Measurements from ENCODE around the gene LRFN2.
A peak's percentile ranks its signal among the peaks of the same experiment; 100 is the strongest.

Gene LRFN2

DNA sequence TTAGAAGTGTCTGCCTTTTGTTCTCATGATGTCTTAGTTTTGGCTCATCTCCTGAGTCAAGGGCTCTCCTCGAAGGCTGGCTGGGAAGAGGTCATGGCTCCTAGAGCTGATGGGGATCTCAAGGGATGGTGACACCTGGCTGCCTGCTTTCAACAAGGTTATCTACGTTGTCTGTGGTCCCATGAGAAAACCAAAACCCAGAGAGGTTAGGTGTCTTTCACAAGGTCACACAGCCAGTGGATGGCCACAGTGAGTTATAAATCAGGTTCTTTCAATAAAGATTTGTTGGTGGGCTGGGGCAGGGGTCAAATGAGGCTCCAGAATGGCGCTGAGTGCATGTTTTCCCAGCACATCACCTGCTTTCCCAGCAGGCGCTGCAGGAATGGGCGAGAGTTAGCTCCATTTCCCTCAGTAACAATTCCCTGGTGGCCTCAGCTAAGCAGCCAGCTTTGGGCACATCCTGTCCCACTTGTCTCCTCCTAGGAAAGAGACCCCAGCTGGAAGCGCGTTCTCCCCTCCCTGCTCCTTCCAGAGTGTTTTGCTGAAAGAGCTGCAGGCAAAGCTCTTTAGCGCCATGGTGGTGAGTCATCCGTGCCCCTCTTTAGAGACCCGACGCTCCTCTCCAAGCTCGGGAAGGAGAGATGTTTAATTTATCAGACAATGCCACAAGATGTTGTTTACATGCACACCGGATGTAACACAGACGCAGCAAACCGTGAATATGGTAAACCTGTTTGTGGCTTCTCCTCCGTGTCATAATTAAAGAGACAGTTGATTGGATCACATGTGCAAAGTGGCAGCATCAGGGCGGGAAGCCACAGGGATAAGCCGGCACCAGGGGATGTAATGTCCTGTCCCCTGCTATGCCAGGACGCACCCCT, 109.7 kb downstream of the LRFN2 start:
- DNase-seq (ENCODE audit: low read depth in 3 of 3, low spot score in 1 of 3), result peak in 1 of 3 donors; percentile 1

DNA sequence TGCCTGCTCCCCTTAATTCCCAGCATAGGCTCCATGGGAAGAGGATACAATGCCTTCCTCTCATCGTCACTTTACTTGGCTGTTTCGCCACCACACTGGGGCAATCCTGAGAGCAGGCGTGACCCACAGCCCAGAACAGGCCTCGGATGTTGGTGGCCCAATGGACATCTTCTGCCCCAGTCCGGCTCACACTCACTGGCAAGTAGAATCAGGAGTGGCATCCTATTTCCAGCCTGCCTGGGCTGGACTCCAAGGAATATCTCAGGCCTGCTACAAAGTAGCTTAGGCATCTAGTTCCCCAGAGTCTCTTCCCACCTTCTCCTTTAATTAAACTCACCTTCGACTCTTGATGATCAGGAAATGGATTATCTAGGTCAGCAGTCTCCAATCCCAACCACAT, 110.5 kb downstream of the LRFN2 start:
- DNase-seq (ENCODE audit: low read depth in 3 of 3, low spot score in 1 of 3), result no peak

DNA sequence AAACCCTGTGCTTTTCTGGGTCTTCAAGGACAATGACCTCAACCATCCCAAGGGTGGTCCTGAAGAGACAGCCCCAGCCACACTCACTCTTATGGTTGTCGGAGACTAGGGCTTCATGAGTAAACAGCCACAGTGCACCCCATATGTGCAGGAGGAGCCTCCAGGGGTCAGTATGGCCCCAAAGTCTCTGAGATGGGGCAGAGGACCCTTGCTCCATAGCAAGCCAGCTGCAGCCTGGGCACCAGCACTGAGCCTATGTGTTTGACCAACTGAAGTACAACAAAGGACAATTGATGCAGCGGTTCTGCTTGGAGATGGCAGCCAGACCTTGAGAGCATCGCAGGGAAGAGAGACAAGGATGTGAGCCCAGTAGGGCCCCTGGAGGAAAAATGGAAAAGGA, 112.2 kb downstream of the LRFN2 start:
- DNase-seq (ENCODE audit: low read depth in 3 of 3, low spot score in 1 of 3), result no peak

DNA sequence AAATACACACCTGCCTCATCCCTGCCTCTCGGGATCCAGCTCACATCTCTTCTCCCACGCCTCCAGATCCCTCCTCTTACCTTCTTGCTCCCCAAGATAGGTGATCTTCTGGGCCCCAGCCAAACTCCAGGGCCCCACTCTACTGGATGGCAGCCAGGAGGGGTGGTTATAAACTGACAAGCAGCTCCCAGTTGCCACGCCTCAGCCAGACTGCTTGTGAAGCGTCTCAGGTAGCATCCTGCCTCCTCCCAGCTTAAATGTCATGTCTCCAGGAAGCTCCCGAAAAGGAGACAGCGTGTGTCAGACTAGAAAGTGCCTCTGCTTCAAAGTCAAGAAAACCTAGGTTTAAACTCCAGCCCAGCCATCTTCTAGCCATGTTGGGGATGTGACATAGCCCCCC, 114.1 kb downstream of the LRFN2 start:
- no peak for DNase-seq (ENCODE audit: low read depth in 3 of 3, low spot score in 1 of 3)

DNA sequence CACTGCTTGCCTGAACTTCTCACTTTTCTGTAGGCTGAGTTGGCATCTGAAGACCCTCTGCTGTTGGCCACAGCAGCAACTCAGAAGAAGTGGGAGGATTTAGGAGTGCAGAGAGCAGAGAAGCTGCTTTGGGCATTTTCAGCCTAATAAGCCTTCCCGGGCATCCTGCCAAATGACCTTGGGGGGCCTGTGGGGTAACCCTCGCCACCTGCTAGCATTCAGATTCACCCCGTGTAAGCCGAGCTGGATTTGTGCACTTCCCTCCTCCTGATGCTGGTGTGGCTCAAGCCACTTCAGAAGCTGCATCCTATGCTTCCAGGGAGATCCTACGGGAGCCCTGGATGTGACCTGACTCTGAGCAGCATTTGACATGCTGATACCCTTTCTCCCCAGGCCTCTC, 114.8 kb downstream of the LRFN2 start:
- no peak for DNase-seq (ENCODE audit: low read depth in 3 of 3, low spot score in 1 of 3)

DNA sequence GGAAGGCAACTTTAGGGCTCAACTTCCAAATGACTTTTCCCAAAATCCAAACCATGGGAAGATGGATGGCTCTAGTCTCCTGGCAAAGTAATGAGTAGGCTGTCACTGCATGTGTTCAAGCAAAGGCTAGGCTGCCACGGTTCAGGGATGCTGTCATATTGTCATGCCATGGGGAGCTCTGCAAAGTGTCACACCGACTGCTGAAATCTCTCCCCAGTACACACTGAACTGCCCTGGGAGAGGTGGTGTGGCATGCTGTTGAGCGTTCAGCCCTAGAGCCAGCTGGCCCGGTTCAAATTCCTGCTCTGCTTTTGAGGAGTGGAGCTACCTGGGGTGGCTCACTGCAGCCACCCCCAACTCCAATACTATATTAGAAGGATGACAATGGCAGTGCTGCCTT, 115.9 kb downstream of the LRFN2 start:
- no peak for DNase-seq (ENCODE audit: low read depth in 3 of 3, low spot score in 1 of 3)

DNA sequence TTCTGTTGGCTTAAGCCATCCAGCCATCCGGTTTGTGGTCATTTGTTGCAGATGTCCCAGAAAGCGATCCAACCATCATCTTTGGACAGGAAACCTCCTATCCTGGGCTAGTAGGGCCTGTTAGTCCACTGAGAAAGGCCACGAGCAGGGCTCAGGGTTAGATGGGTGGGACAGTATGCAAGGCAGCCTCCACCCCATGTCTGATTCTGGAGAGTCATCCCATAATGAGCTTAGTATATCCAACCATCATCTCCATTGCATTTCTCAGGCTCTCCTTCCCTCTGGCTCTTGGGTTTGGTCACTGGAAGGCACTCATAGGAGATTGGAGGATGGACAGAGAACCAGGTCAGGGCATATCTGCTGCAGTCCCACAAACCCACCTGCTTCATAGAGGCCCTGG, 117.8 kb downstream of the LRFN2 start:
- no peak for DNase-seq (ENCODE audit: low read depth in 3 of 3, low spot score in 1 of 3)

DNA sequence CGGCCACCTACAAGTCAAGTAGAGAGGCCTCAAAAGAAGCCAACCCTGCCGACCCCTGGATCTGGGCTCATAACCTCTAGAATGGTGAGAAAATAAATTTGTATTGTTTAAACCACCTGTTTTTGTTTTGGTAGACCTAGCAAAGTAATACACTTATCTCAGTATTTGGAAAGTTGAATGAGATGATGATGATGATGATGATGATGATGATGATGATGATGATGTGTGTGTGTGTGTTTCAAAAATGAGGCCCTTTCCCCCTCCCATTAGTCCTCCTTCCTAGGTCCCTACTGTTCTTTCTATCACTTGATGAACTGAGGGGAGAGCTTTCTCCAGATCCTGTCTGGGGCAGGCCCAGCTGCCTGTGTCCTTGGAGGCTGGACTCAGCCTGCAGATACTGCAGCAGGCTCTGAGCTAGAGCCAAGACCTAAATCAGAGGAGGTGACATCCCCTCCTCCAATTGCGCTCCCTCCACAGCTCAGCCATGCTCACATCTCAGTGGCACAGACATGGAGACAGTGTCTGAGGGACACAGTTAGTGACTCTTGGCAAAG, 120.1 kb downstream of the LRFN2 start:
- no peak for DNase-seq (ENCODE audit: low read depth in 3 of 3, low spot score in 1 of 3)

DNA sequence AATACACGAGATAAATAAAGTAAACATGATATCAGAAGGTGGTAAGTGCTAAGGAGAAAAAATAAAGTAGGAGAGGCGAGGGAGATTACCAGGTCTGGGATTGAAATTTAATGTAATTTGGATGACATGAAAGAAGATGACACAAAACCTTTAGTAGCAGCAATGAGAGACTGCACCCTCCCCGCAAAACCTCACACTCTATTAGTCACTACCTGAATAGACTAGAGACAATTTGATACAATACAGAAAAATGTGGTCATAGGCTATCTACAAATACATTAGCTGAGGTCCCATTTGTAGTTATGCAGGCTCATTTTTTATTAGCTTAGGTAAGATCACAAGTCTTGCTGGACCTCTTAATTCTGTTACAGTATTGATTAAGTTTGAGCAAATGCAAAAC, 125.5 kb downstream of the LRFN2 start:
- no peak for DNase-seq (ENCODE audit: low read depth in 3 of 3, low spot score in 1 of 3)

DNA sequence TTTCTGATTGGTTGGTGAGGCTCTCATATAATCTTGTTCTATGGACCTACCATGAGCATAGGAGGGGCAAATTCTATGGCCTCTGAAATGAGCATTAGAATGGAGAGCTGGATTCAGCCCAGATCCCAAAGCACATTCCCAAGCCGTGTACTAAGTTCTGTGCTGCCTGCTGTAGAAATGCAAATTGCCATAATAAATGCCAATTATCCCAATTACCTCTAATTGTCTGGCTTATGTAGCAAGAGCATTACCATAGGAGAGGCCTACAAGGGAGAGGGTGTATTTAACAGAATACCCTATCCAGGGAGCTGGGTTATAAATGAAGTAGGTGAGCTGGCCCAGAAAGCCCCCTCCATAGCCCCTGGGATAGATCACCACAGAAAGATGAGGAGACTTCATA, 126.8 kb downstream of the LRFN2 start:
- DNase-seq (ENCODE audit: low read depth in 3 of 3, low spot score in 1 of 3), result no peak

DNA sequence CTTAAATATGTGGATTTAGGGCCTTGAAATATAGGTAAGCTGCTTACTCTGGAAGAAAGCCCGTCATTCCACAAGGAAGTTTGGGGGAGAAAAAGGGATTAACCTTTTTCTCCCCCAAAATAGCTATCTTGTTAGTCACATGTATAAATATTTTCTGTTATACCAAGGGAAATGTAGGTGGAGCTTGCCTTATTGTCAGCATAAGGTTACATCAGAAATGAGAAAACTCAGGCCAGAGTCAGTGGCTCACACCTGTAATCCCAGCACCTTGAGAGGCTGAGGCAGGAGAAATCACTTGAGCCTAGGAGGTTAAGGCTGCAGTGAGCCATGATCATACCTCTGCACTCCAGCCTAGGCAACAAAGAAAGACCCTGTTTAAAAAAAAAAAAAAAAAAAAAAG, 129.9 kb downstream of the LRFN2 start:
- DNase-seq (ENCODE audit: low read depth in 3 of 3, low spot score in 1 of 3), result no peak

DNA sequence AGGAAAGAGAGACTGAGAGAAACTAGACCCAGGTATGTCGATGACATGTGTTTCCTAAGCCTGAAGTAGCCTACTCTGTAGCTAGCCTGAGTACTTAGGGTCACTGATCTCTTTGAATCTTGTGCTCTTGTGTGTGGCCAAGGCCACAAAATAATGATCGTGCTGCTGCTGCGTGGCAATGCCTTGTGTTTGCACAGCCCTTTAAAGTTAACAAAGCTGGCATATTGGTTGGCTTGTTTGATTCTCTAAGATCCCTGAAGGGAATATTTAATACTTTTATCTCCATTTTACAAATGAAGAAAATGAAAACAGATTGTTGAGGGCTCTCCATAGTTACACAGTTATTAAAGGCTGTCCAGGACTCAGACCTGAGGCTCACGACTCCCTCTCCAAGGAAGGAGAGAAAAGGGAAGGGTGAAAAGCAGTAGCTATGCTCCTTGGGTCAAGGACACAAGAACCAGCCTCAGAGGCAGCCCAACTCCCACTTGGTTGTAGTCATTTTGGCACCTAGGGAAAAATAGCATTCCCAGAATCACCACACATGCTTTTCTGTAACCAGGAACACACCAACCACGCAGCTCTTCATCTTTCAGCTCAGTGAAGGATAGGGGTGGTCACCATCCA, 130.7 kb downstream of the LRFN2 start:
- no peak for DNase-seq (ENCODE audit: low read depth in 3 of 3, low spot score in 1 of 3)

DNA sequence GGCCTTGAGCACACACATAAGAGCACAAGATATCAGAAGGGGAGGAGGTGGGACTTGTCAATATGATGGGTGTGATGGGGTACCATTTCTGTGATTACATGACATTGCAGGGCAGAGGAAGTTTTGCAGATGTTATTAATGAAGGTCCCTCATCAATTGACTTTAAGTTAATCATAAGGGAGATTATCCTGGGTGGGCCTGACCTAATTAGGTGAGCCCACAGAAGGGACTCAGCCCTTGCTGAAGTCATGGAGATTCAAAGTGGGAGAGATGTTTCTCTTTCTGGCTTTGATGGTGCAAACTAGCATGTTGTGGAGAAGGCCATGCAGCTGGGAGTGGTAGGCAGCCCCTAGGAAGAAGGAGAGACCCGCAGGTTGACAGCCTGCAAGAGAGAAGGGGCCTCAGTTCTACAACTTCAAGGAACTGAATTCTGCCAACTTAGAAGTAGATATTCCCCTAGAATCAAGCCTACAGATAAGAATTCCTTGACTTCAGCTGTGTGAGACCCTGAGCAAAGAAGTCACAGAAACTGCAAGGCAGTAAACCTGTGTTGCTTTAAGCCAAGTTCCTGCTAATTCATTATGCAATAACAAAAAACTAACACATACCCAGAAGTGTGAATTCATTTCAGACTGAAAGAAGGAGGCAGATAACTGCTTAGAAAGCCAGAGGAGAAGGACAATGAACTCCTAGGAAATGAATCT, 131.3 kb downstream of the LRFN2 start:
- no peak for DNase-seq (ENCODE audit: low read depth in 3 of 3, low spot score in 1 of 3)

DNA sequence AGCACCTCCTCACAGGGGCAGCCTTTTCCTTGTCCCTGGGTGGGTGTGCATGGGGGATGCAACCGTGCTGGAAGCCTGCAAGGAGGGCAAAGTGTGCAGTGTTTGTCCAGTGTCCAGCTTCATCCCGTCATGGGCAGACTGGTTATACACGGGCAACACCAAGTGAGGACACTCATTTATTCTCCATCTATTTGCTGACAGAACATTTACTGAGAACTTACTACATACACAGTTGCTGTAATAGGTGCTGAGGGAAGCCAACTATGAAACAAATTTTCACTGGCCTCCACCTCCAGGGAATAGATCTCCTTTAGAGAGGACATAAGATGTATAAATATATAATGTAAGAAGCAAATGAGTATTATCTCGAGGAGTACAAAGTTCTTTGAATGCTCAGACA, 136.7 kb downstream of the LRFN2 start:
- no peak for DNase-seq (ENCODE audit: low read depth in 3 of 3, low spot score in 1 of 3)

DNA sequence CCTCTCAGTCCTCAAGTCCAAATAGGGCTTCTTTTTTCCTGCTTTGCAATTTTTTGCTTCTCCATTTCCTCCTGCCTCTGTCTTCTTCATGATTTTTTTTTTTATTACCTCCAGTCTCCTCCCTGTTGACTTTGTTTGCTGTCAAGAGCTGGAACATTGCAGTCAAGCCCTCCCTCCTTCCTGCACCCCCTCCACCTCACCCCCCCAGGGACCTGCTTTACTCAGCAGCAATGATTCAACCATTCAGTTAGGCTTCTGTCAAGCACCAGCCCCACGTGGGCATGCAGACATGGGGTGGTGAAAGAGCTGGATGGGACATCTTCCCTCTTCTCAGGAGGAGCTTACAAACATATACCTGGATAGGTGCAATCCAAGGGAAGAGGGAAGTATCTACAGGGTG, 142.4 kb downstream of the LRFN2 start:
- no peak for DNase-seq (ENCODE audit: low read depth in 3 of 3, low spot score in 1 of 3)

DNA sequence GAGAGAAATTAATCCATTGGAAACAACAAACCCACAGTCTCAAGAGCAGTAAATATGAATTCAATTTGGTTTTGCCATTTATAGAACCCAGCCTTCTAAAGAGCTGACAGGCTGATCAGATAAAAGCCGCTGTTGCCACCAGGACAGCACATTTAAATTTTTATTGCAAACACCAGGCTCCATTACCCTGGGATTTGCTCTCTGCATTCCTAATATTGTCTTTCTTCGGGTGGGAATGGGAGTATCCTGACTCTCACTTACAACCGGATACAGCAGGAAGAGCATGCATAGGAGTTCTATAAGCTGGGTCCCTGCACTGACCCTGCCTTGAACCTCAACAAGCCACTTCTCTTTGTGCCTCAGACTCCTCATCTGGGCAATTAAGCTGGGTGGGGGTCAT, 142.9 kb downstream of the LRFN2 start:
- no peak for DNase-seq (ENCODE audit: low read depth in 3 of 3, low spot score in 1 of 3)

DNA sequence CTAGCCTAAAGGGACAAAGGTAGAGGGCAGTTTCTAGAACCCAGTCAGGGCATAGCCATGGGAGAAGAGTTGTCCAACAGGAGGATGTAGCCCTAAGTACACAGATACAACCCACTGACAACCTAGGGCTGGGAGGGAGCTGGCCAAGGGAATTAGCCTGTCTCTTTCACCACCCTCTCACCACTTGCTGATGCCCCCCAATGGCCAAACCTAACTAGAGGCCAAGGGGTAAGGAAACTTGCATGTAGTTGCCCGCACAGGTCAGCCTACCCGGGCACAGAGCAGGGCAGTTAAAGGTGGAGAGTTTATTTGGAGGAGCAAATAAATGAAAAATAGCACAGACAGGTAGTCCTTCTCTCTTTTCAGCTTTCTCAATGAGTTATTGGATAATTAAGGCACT, 143.3 kb downstream of the LRFN2 start:
- DNase-seq (ENCODE audit: low read depth in 3 of 3, low spot score in 1 of 3), result no peak

DNA sequence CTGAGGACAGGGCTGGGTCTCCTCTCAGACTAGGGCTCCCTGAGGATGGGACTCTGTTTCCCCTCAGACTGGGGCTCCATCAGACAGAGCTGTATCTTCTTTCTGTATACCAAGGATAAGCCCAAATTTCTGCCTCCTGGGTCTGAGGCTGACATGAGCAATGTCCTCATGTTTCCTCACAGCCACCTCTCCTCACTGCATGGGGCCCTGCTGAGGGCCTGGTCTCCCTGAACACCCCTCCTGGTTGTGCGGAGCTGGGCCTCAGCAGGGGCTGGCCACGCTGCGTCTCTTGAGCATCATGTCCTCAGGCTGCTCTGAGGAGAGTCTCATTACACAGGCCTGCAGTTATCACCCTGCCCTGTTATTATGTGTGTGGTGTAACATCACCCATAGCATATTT, 144.6 kb downstream of the LRFN2 start:
- no peak for DNase-seq (ENCODE audit: low read depth in 3 of 3, low spot score in 1 of 3)

DNA sequence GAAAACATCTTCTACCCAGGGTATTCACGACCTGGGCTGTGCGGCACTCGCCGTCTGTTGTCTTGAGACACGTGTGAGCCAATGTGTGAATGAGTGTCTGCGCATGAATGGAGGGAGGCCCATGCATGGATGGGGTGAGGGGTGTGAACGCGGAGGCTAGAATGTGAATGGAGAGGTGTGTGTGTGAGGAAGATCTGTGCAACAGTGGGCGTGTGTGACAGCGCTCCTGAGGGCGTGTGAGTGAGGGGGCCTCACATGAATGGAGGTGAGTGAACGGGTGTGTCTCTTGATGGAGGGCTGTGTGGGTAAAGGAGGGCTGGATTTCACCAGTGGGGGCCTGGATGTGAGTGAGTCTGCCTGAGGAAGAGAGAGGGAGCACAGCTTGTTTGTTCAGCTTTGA, 146.0 kb downstream of the LRFN2 start:
- no peak for DNase-seq (ENCODE audit: low read depth in 3 of 3, low spot score in 1 of 3)

DNA sequence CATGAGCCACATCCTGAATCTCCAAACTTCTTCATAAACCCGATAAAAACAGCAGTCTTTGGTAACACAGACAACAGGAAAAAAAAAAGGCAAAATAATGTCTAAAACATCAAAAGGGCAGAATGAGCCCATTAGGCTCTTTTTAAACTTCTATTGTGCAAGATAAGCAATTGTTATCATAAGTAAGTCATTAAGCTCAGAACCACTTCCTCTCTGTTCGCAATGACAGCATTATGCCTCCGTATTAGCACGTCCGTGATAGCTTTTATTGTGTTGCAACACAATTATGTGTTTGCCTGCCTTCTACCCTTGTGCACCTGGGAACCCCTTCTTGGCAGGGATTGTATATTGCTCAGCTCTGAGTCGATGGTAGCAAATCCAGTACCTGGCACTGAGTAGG, 147.1 kb downstream of the LRFN2 start:
- DNase-seq (ENCODE audit: low read depth in 3 of 3, low spot score in 1 of 3), result no peak

DNA sequence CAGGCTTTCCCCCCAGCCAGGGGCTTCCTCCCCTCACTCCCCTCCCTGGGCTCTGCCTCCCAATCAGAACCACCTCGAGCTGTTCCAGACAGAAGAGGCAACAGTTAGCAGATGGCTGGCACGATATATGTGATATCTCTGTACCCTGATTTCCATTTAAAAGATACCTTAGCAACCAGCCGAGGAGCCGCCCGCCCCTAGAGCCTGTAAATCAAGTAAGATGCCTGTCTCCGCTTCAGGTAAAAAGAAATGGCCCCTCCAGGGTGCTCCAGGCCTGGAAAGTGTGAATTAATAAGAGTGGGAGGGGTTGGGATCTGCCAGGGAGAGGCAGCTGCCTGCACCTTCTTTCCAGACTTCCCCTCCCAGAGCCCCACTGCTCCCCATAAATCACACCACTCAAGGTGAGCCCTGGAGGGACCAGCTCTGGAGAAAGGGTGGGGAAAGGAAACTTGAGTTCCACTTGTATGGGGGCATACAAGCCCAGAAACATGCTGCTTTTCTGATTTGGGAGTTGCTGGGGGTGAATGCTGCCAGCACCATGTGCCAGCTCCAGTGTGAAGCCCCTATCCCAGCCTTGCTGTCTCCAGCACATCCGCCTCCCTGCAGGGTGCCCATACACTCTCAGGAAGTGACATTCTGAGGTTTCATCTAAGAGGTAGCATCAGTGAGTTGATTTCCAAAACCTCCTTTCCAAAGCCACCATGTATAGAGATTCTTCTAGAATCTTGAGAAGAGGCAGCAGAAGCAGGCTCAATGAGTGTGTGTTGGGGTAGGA, 148.0 kb downstream of the LRFN2 start:
- no peak for DNase-seq (ENCODE audit: low read depth in 3 of 3, low spot score in 1 of 3)
